ENCODE data around the gene TOM1.

Gene TOM1

GRCh38 chr22:35349704-35350538 is 50.2 kb downstream of the TOM1 start:
- DNase-seq (ENCODE audit: extremely low spot score) = no peak
- no peak for TF ChIP-seq SUZ12 (IDR thresholded peaks at IDR 0.05)
- TF ChIP-seq HDGF (IDR thresholded peaks at IDR 0.05; ENCODE audit: borderline replicate concordance) = no peak
- no peak for TF ChIP-seq PKNOX1 (IDR thresholded peaks at IDR 0.05)
- no peak for TF ChIP-seq SP1 (IDR thresholded peaks at IDR 0.05)
- TF ChIP-seq L3MBTL2 (conservative IDR thresholded peaks at IDR 0.05) = no peak
- TF ChIP-seq FOXA1 (IDR thresholded peaks at IDR 0.05) = no peak
- no peak for TF ChIP-seq LEF1 (IDR thresholded peaks at IDR 0.05; ENCODE audit: borderline replicate concordance)
- TF ChIP-seq CTBP1 (IDR thresholded peaks at IDR 0.05; ENCODE audit: borderline replicate concordance) = no peak
- no peak for TF ChIP-seq FOXK2 (IDR thresholded peaks at IDR 0.05)
- no peak for TF ChIP-seq NFRKB (IDR thresholded peaks at IDR 0.05)
- TF ChIP-seq ZNF384 (IDR thresholded peaks at IDR 0.05) = no peak
- TF ChIP-seq FOXM1 (IDR thresholded peaks at IDR 0.05; ENCODE audit: borderline replicate concordance) = no peak
- no peak for TF ChIP-seq ARNT (IDR thresholded peaks at IDR 0.05)
- no peak for TF ChIP-seq TARDBP (IDR thresholded peaks at IDR 0.05)
- no peak for TF ChIP-seq BHLHE40 (IDR thresholded peaks at IDR 0.05; ENCODE audit: borderline replicate concordance)
- no peak for TF ChIP-seq ELF4 (IDR thresholded peaks at IDR 0.05)
- ChIA-PET CTCF (interaction anchor here (1.1 kb wide), 1 partner anchor 267 kb away, joined by 3 read pairs; no protein-coding TSS in a partner anchor), POLR2A (interaction anchor here (1.8 kb wide), 1 partner anchor 49 kb away, joined by 12 read pairs; no protein-coding TSS in a partner anchor)

GRCh38 chr22:35350539-35351503 is 51.1 kb downstream of the TOM1 start:
- POLR2A ChIA-PET = interaction anchor here (0.6 to 1.8 kb wide), 9 partner anchors 18 to 269 kb away, joined by 3 to 12 read pairs (median 4); no protein-coding TSS in a partner anchor
- no peak for TF ChIP-seq CTBP1 (IDR thresholded peaks at IDR 0.05; ENCODE audit: borderline replicate concordance)
- TF ChIP-seq ELF4 (IDR thresholded peaks at IDR 0.05) = no peak
- peak; percentile 44; the same call in 1 of the 2 replicates for TF ChIP-seq L3MBTL2 (conservative IDR thresholded peaks at IDR 0.05)
- peak; percentile 98 for DNase-seq (ENCODE audit: extremely low spot score)
- CTCF ChIA-PET = interaction anchor here (0.7 to 1.2 kb wide), 9 partner anchors 11 to 271 kb away, joined by 3 to 11 read pairs (median 4); no protein-coding TSS in a partner anchor

GRCh38 chr22:35352214-35353111 is 52.8 kb downstream of the TOM1 start:
- no peak for DNase-seq (ENCODE audit: extremely low spot score)
- ChIA-PET CTCF (interaction anchor here (1.0 kb wide), 1 partner anchor 17 kb away, joined by 7 read pairs; no protein-coding TSS in a partner anchor), POLR2A (interaction anchor here (0.5 to 0.6 kb wide), 2 partner anchors 9 to 20 kb away, joined by 3 to 4 read pairs; no protein-coding TSS in a partner anchor)
- TF ChIP-seq SUZ12 (IDR thresholded peaks at IDR 0.05) (no peak), LEF1 (IDR thresholded peaks at IDR 0.05; ENCODE audit: borderline replicate concordance) (no peak)

- CTCF ChIA-PET = interaction anchor here (1.0 kb wide), 1 partner anchor 16 kb away, joined by 7 read pairs; no protein-coding TSS in a partner anchor
- POLR2A ChIA-PET = no interaction called here
These were observed 53.6 kb downstream of the TOM1 start for GRCh38 chr22:35353318-35353717.

GRCh38 chr22:35354068-35354467 is 54.4 kb downstream of the TOM1 start:
- ChIA-PET CTCF (no interaction called here), POLR2A (no interaction called here)
- TF ChIP-seq ARNT (IDR thresholded peaks at IDR 0.05) (no peak), ELF4 (IDR thresholded peaks at IDR 0.05) (no peak), SUZ12 (IDR thresholded peaks at IDR 0.05) (no peak), TARDBP (IDR thresholded peaks at IDR 0.05) (no peak), PKNOX1 (IDR thresholded peaks at IDR 0.05) (no peak), LEF1 (IDR thresholded peaks at IDR 0.05; ENCODE audit: borderline replicate concordance) (no peak), L3MBTL2 (conservative IDR thresholded peaks at IDR 0.05) (no peak), NFRKB (IDR thresholded peaks at IDR 0.05) (no peak), CTBP1 (IDR thresholded peaks at IDR 0.05; ENCODE audit: borderline replicate concordance) (no peak), HDGF (IDR thresholded peaks at IDR 0.05; ENCODE audit: borderline replicate concordance) (no peak), FOXK2 (IDR thresholded peaks at IDR 0.05) (no peak), BHLHE40 (IDR thresholded peaks at IDR 0.05; ENCODE audit: borderline replicate concordance) (no peak), SP1 (IDR thresholded peaks at IDR 0.05) (no peak)
- no peak for DNase-seq (ENCODE audit: extremely low spot score)

More at GRCh38 chr22:35353318-35353717, 53.6 kb downstream of the TOM1 start:
- no peak for TF ChIP-seq ZNF384 (IDR thresholded peaks at IDR 0.05)
- TF ChIP-seq FOXA1 (IDR thresholded peaks at IDR 0.05) = no peak
- TF ChIP-seq ELF4 (IDR thresholded peaks at IDR 0.05) = no peak
- no peak for TF ChIP-seq ARNT (IDR thresholded peaks at IDR 0.05)
- no peak for DNase-seq (ENCODE audit: extremely low spot score)
